GM19193 (cell line): ENCODE results near the gene RIBC2.

Experiments used
- POLR2A ChIP-seq: IDR thresholded peaks from 4 replicates; pipeline ENCODE4 v1.6.1; 2011; ENCODE audit not compliant: insufficient read depth, insufficient read length; ENCODE audit errors: extremely low read depth

Gene RIBC2

DNA sequence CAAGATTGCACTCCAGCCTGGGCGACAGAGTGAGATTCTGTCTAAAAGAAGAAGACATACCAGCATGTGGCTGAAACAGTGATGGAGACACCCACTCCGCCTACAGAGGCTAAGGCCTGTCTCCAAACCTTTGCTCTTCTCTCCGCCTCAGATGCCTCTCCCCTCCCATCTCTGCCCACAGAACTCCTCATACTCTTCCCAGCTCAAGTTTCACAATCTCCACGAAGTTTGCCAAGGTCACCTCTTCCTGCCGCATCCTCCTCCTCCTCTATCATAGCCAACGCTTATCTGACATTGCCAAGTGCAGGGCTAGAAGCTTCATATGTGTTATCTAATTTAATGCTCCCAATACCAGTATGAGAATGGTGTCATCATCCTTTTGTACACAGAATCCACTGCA, 63.3 kb downstream of the RIBC2 start:
- no peak for TF ChIP-seq POLR2A

DNA sequence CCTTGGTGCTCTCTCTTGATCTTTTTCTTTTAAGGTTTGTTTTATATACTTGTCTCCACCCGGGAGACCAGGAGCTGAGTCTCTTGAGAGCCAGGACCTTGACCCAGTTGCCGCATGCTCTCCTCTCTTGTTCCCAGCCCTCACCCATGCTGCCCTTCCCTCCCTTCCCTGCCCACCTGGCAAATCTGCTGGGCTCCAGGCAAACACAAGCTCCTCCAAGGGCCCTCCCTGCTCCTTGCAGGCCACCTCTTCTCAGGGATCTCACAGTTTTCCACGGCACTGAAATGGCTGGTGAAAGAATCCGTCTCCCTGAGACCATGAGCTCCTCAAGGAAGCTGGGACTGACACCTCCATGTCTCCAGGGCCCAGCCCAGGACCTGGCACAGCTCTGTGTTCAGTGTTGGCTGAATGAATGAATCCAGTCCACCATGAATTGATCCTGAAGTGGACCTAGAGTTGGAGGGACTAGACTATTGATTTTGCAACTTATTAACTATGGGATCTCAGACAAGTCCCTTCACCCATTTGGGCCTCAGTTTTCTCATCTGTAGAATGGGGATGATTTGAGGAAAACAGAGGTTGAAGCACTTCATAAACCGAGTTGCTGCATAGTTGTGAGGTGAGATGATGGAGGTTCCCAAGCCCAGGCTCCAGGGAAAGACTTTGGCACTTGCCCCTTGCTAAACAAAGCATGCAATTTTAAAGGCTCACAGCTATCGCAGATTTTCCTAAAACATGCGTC, 64.0 kb downstream of the RIBC2 start:
- no peak for TF ChIP-seq POLR2A

DNA sequence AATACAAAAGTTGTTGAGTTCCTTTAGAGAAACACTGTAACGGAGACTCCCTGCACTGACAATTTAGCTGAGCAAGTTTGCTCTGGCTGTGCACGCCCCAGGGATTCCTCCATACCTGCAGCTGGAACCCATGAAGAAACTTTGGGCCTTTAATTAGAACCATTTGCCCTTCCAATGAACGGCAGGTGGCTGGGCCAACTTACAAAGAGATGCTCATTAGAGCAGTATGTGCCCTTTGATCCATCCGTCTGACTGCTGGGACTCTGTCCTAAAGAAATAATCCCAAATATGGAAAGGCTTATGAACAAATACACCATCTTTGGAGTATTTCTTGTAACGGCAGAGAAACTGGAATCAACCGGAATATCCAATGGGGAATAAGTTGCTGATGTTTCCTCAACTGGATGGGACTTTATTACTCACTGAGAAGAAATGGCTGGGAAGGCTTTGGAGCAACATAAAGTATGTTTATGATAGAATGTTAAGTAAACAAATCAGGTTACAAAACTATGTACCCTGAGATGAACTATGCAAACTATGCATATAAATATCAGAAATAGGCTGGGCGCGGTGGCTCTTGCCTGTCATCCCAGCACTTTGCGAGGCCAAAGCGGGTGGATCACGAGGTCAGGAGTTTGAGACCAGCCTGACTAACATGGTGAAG, 64.7 kb downstream of the RIBC2 start:
- no peak for TF ChIP-seq POLR2A

DNA sequence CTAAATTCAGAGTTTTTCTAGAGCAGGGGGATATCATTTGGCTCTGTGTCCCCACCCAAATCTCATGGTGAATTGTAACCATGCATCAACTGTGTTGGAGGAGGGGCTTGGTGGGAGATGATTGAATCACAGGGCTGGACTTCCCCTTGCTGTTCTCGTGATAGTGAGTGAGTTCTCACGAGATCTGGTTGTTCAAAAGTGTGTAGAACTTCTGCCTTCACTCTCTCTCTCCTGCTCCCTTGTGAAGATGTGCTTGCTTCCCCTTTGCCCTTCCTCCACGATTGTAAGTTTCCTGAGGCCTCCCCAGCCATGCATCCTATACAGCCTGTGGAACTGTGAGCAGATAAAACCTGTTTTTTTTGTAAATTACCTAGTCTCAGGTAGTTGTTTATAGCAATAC, 67.2 kb downstream of the RIBC2 start:
- no peak for TF ChIP-seq POLR2A

DNA sequence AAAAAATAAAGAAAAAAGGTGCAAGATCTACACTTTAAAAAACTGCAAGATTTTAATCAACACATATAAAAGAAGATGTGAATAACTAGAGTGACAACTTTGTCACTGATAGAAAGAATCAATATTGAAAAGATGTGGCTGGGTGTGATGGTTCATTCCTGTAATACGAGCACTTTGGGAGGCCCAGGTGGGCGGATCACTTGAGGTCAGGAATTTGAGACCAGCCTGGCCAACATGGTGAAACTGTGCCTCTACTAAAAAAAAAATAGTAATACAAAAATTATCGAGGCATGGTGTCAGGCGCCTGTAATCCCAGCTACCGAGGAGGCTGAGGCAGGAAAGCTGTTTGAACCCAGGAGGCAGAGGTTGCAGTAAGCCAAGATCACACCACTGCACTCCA, 68.2 kb downstream of the RIBC2 start:
- no peak for TF ChIP-seq POLR2A
